Inflammatory macrophage (primary cell): Measurements from ENCODE around the gene HDGFL3.

ENCODE experiments used
- DNase-seq, 2 donors: peaks; one replicate each; pipeline ENCODE4 v3.0.0-alpha.2; 2020 to 2022

Gene HDGFL3

GRCh38 chr15:83123529-83123928 lies 84.1 kb downstream of the HDGFL3 start:
- no peak for DNase-seq

DNA sequence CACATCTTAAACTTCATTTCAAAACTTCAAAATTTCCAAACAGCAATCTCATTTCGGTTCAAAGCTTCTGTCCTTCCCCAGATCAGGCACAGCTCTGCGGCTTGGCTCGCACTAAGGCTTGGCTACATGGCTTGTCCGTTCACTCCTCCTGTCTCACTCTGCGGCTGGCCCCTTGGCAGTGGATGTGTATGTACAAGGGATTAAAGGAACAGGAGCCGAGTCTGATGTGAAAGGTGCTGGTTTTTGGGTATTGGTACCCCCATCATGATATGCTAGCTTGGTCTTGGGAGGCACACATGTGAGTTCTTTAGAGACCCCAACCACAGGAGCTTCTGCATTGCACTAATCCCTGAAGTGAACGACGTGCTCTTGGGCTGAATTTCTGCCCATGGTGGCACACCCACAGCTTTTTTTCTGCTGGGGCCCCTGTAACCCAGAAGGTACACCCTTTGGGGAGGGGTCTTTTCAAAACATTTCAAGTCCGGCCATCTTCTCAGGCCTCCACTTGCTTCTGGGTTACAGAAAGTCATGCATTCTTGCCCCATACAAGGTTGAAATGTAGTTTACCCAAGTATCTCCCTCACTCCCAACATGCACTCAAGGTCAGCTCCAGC lies 87.5 kb downstream of the HDGFL3 start:
- no peak for DNase-seq

DNA sequence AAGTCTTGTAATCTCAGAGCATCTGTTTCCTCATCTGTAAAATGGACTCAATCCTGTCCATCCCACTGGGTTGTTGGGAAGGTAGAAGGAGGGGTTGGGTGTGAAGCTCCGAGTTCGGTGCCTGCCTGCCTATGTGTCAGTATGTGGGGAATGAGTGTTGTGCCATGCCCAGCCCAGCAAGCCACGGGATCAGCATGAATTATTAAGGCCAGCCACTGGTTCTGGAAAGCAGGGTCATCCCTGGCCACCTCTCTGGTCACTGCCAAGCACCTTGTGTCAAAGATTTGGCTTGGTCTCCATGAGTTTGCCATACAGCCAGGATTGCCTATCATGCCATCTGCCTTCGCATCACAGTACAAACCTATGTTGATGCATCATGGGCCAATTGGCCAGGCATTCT lies 88.7 kb downstream of the HDGFL3 start:
- no peak for DNase-seq

GRCh38 chr15:83118291-83118827 lies 89.3 kb downstream of the HDGFL3 start:
- DNase-seq, result no peak

DNA sequence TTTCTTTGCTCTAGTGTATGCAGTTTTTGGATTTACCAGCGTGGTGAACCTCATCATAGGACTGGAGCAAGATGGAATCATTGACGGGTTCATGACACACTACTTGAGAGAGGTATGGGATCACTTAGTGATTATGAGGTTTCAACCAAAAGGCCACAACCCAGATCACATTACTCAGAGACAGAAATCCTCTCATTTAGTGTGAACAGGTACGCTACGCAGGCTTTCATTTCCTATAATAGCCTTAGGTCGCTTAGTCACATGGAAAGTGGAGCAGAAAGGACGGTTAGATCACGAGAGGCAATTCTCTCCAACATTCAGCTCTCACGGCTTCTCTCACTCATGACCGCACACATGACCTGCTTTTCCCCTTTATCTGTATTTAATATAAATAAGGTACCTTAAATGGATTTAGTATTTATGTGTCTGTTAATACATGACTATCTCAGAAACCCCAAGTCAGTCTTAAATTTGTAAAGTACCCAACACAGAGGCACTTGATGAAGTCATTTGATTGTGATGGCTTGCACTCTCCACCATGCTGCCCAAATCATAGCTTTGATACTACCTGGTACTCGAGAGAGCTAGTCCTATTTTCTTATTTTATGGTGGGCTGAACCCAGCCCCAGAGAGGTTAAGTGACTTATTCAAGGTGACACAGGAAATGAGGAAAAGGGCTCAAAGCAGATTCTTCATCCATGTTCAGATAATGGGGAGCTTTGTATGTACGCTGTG lies 91.6 kb downstream of the HDGFL3 start:
- no peak for DNase-seq

- no peak for DNase-seq
These were observed 92.2 kb downstream of the HDGFL3 start for GRCh38 chr15:83115410-83115809.

DNA sequence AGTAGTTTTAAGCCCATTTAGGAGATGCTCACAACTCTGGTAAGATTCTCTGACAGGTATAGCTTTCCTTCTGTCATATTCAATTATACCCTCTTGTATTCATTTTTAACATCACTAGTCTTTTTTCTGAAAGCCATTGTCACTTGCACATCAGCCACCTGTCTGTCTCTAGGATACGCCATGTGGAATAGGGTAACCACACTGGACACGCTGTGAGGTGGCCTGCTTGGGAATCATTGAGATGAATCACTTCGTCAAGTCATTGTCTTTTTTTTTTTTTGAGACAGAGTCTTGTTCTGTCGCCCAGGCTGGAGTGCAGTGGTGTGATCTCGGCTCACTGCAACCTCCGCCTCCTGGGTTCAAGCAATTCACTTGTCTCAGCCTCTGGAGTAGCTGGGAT lies 92.8 kb downstream of the HDGFL3 start:
- no peak for DNase-seq

GRCh38 chr15:83113881-83114674 lies 93.5 kb downstream of the HDGFL3 start:
- DNase-seq, result peak; percentile 72 to 84

DNA sequence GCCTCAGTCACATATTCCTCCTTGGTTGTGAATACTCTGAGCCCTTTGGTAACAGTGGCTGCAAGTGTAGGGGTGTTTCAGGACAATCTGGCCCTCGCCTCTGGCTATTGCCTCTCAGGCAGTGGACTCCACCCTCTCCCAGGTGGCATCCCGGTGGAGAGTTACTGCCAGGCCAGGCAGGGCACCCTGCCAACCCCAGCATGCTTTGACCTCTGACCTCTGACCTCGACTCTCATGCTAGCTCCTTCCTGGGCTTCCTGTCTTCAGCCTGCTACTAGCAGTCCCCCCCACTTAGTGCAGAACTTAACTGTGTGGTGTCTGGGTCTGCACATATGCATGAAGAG lies 94.7 kb downstream of the HDGFL3 start:
- no peak for DNase-seq

GRCh38 chr15:83112233-83112955 lies 95.2 kb downstream of the HDGFL3 start:
- no peak for DNase-seq

DNA sequence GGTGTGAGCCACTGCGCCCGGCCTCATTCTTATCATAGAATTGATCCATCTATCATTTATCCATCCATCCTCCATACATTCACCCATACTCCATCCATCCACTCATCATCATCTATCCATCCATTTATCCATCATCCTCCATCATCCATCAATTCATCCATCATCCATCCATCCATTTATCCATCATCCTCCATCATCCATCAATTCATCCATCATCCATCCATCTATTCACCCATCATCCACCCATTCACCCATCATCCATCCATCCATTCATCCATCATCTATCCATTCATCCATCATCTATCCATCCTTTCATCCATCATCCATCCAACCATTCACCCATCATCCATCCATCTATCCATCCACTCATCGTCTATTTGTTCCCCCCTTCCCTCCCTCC lies 96.5 kb downstream of the HDGFL3 start:
- no peak for DNase-seq

DNA sequence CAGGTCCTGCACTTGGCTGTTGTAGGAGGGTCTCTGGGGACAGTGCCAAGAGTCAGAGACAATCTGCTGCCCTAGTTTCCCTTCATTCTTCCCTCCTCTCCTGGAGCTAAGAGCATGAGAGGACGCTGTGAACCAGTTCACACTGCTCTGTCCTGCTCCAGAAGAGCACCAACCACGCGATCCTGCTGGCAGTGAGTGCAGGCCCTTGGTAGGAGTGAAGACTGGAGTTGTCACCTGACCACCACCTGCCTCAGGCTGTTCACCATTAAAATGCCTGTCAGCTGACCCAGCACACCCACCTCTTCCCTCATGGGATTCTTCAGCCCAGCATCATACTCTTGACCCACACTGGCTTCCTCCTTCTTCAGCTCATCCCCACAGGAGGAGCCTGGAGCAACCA lies 97.2 kb downstream of the HDGFL3 start:
- DNase-seq, result peak; percentile 79 to 94

DNA sequence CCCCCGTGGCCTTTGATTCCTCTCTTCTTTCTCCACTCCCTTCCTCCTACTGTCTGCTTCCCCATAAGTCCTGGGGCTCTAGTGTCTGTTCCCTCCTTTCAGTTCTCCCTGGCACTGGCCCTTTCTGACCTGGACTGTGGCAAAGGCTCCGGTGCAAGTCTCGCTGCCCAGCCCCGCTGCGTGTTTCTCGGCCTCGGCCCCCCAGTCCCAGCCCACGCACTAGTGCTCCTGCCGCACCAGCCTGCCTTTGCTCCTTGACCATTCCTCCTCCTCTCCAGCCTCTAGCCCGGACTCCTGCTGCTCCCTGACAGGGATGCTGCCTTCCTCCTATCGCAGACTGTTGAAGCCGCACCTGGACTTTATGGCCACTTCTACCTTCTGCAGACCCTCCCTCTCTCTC lies 98.1 kb downstream of the HDGFL3 start:
- peak; percentile 30 to 36 for DNase-seq

DNA sequence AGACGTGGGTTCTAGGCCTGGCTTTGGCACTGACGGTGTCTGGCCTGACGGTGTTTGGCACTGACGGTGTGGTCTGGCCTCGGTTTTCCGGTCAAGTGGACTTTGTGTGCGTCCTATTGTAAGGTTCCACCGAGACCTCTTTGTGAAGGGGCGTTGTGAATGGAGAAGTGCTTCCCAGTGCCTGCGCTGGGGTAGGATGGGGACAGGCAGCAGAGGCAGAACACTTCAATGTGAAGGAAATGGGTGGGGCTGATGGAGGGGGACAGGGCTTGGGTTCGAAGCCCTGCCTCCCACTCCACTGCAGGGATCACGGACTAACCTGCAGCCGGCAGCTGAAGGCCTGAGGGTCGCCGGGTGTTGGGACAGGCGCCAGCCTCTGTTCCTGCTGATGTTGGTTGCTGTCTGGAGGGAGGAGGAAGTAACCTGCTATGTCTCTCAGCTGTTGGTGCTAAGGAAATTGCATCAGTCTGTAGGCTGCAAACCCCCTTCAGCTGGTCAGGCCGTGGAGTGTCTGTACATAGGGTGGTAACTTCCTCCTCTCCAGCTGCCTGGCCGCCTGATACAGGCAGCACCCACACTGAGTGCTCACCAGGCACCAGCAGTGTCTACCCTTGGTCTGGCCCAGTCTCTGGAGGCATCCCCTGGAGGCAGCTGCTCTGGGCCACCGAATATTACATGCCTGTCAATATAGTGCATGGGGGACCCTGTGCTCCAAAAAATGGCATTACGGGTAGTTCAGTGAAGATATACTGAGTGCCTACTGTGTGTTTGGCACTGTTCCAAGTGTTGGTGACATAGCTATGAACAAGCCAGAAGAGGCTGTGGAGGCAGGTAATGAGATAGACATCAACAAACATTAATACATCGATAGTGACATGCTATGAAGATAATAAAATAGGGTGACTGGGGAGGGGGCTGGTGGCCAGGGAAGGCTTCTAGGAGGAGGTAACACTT lies 99.1 kb downstream of the HDGFL3 start:
- DNase-seq, result peak; percentile 97 to 98

DNA sequence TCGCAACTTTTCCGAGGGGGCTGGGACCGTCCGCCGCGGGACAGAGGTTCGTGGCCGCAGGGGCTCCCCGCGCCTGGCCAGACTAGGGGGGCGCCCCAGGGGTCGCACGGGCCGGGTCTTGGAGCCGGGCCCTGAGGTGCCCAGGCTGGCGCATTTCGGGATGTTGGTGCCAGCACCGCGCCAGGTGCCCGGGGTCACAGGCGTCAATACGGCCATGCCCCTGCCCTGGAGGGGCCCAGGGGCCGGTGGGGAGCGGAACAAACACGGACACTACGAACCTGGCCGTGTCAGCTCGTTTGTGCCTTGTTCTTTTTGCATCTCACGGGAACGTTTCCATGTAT lies 99.8 kb downstream of the HDGFL3 start:
- DNase-seq, result no peak

GRCh38 chr15:83106994-83107840 lies 100.4 kb downstream of the HDGFL3 start, which contains the start of gene TM6SF1:
Gene TM6SF1 (plus strand): TSS chr15:83107645. CDS start chr15:83107681, 36 bp downstream.
- peak in 1 of 2 donors; percentile 58 for DNase-seq

- DNase-seq, result peak; percentile 23 to 53
These were observed 102.2 kb downstream of the HDGFL3 start for GRCh38 chr15:83105440-83105839.

- DNase-seq, result no peak
These were observed 103.5 kb downstream of the HDGFL3 start for GRCh38 chr15:83104141-83104540.

DNA sequence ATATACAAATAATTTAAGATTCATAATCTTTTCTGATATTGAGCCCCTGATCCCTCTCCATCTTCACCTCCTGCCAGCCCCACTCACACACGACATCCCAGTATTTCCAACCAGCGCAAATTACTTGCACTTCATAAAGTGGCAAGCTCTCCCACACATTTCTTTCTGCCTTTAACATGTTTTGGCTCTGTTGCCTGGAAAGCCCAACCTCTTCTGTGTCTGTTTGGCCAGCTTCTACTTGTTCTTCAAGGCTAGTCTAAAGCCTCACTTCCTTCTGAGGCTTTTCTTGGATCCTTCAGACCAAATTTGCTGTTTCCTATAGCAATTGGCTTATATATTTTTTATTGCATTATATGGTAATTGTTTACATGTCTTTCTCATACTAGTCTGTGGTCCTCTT lies 105.3 kb downstream of the HDGFL3 start:
- no peak for DNase-seq

GRCh38 chr15:83100097-83100646 lies 107.5 kb downstream of the HDGFL3 start:
- peak; percentile 74 to 82 for DNase-seq
